Mesenchymal stem cell (in vitro differentiated cells and primary cell): ENCODE measurements around the gene ENPP1.
A peak's percentile ranks its signal among the peaks of the same experiment; 100 is the strongest.

Experiments
- DNase-seq: peaks from one replicate; pipeline ENCODE4 v3.0.0-alpha.2; 2013
- H2AFZ ChIP-seq: one replicate; pipeline ENCODE4 v1.6.1; 2013; ENCODE audit warnings: low read depth, mild to moderate bottlenecking, control low read depth, inconsistent platforms, low read length, moderate library complexity
- H2AK5ac ChIP-seq: 2 replicates; pipeline ENCODE4 v1.6.1; 2013; ENCODE audit warnings: low read length, moderate library complexity, mild to moderate bottlenecking, inconsistent platforms; ENCODE audit not compliant: severe bottlenecking
- H2BK120ac ChIP-seq: one replicate; pipeline ENCODE4 v1.6.1; 2013; ENCODE audit warnings: low read depth, mild to moderate bottlenecking, inconsistent platforms, low read length, moderate library complexity
- H2BK12ac ChIP-seq, 2 experiments: one replicate each; pipeline ENCODE4 v1.6.1; 2013; ENCODE audit warnings: inconsistent platforms in 2 of 2, low read length in 2 of 2, mild to moderate bottlenecking in 2 of 2, moderate library complexity in 2 of 2, control low read depth in 1 of 2
- H2BK15ac ChIP-seq: one replicate; pipeline ENCODE4 v1.6.1; 2013; ENCODE audit warnings: mild to moderate bottlenecking, low read depth, inconsistent platforms; ENCODE audit not compliant: poor library complexity, severe bottlenecking
- H2BK5ac ChIP-seq: 2 replicates; pipeline ENCODE4 v1.6.1; 2013; ENCODE audit warnings: low read depth, mild to moderate bottlenecking, low read length, control low read depth, inconsistent platforms; ENCODE audit not compliant: poor library complexity, severe bottlenecking
- H3K14ac ChIP-seq, 2 experiments: one replicate each; pipeline ENCODE4 v1.6.1; 2013; ENCODE audit warnings: inconsistent platforms in 2 of 2, low read length in 2 of 2, control low read depth in 1 of 2, mild to moderate bottlenecking in 1 of 2, moderate library complexity in 1 of 2
- H3K18ac ChIP-seq, 2 experiments: one replicate each; pipeline ENCODE4 v1.6.1; 2013; ENCODE audit warnings: inconsistent platforms in 2 of 2, low read length in 2 of 2, control low read depth in 1 of 2, low read depth in 1 of 2, mild to moderate bottlenecking in 1 of 2
- H3K23ac ChIP-seq, 2 experiments: one replicate each; pipeline ENCODE4 v1.6.1; 2013; ENCODE audit warnings: inconsistent platforms in 2 of 2, low read length in 2 of 2, mild to moderate bottlenecking in 2 of 2, moderate library complexity in 2 of 2, control low read depth in 1 of 2
- H3K27ac ChIP-seq: 2 replicates; pipeline ENCODE4 v1.5.1; 2013; ENCODE audit warnings: mild to moderate bottlenecking, moderate library complexity, low read length, control low read depth, inconsistent platforms; ENCODE audit not compliant: poor library complexity, severe bottlenecking
- H3K27me3 ChIP-seq, 2 experiments: 2 replicates each; pipeline versions ENCODE4 v1.6.1 to v1.7.0; 2013; ENCODE audit warnings: low read length in 2 of 2, mild to moderate bottlenecking in 2 of 2, moderate library complexity in 2 of 2, control low read depth in 1 of 2, inconsistent platforms in 1 of 2; ENCODE audit not compliant: control insufficient read depth in 1 of 2, insufficient read depth in 1 of 2
- H3K36me3 ChIP-seq, 2 experiments: 2 replicates each; pipeline versions ENCODE4 v1.6.1 to v1.7.0; 2013; ENCODE audit warnings: low read length in 2 of 2, control low read depth in 1 of 2, inconsistent platforms in 1 of 2, low read depth in 1 of 2, mild to moderate bottlenecking in 1 of 2; ENCODE audit not compliant: insufficient read depth in 2 of 2, control insufficient read depth in 1 of 2
- H3K4ac ChIP-seq, 2 experiments: one replicate each; pipeline ENCODE4 v1.6.1; 2013; ENCODE audit warnings: inconsistent platforms in 2 of 2, low read length in 2 of 2, mild to moderate bottlenecking in 2 of 2, moderate library complexity in 2 of 2, control low read depth in 1 of 2, low read depth in 1 of 2
- H3K4me1 ChIP-seq: 2 replicates; pipeline ENCODE4 v1.6.1; 2013; ENCODE audit warnings: low read depth, low read length, control low read depth; ENCODE audit not compliant: control insufficient read depth, insufficient read depth
- H3K4me2 ChIP-seq: 2 replicates; pipeline ENCODE4 v1.6.1; 2013; ENCODE audit warnings: low read length, mild to moderate bottlenecking, inconsistent platforms; ENCODE audit not compliant: poor library complexity, severe bottlenecking
- H3K4me3 ChIP-seq, 2 experiments: 2 replicates each; pipeline versions ENCODE4 v1.5.1 to v1.7.0; 2013; ENCODE audit warnings: low read length in 2 of 2, mild to moderate bottlenecking in 2 of 2, control low read depth in 1 of 2, low read depth in 1 of 2; ENCODE audit not compliant: insufficient read depth in 1 of 2
- H3K79me1 ChIP-seq: replicated peaks from 2 replicates; pipeline ENCODE4 v1.6.1; 2013; ENCODE audit warnings: mild to moderate bottlenecking, control low read depth, low read length, inconsistent platforms; ENCODE audit not compliant: poor library complexity, severe bottlenecking
- H3K9ac ChIP-seq: 2 replicates; pipeline ENCODE4 v1.7.0; 2013; ENCODE audit warnings: mild to moderate bottlenecking, low read length, moderate library complexity
- H3K9me3 ChIP-seq: 2 replicates; pipeline ENCODE4 v1.7.0; 2013; ENCODE audit warnings: mild to moderate bottlenecking, low read length; ENCODE audit not compliant: control insufficient read depth
- H4K8ac ChIP-seq: one replicate; pipeline ENCODE4 v1.6.1; 2013; ENCODE audit warnings: inconsistent platforms, mild to moderate bottlenecking, low read length, moderate library complexity
- H4K91ac ChIP-seq: one replicate; pipeline ENCODE4 v1.6.1; 2013; ENCODE audit warnings: mild to moderate bottlenecking, low read length, inconsistent platforms
- WGBS: methylation state at CpG from one replicate; pipeline ENCODE4 v1.1.7; 2013; ENCODE audit warnings: mixed read lengths; 5-methylcytosine and 5-hydroxymethylcytosine counted together

Gene ENPP1

DNA sequence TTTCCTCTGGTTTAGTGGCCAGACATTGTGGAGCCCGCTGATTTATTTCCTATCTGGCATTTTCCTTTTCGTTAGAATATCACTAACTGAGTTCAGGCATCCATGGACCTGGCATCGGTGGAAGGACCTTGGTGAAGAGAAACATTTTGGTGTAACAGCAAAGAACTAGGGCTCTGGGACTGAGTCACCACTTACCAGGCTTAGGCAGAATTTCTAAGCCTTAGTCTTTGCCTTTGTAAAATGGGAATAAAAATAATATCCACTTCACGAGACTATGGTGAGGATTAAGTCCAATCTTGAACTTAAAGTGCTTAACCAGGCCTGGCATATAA is 42.0 kb upstream of the ENPP1 start:
- Histone ChIP-seq H2AK5ac (peak overlapping the region; percentile 74), H3K4me3 (peak overlapping the region in 1 of 2 experiments; percentile 4), H3K27ac (no peak overlapping the region), H3K23ac (no peak overlapping the region), H3K4me2 (no peak overlapping the region), H3K4me1 (no peaks in the 10 kb centered on the region), H4K91ac (no peak overlapping the region), H3K18ac (peak overlapping the region; percentile 48 to 67), H3K14ac (no peak overlapping the region), H3K36me3 (no peaks in the 10 kb centered on the region), H3K4ac (no peak overlapping the region), H2BK120ac (peak overlapping the region; percentile 64), H2BK12ac (no peak overlapping the region), H2AFZ (no peak overlapping the region), H3K27me3 (no peaks in the 10 kb centered on the region), H3K9ac (peak overlapping the region; percentile 15), H3K79me1 (no peaks in the 10 kb centered on the region), H2BK5ac (no peak overlapping the region), H3K9me3 (no peaks in the 10 kb centered on the region), H2BK15ac (peak overlapping the region; percentile 54), H4K8ac (no peak overlapping the region)
- DNase-seq, result no peak
- WGBS, result 100% methylated on average over 3 of the region's 4 CpGs

DNA sequence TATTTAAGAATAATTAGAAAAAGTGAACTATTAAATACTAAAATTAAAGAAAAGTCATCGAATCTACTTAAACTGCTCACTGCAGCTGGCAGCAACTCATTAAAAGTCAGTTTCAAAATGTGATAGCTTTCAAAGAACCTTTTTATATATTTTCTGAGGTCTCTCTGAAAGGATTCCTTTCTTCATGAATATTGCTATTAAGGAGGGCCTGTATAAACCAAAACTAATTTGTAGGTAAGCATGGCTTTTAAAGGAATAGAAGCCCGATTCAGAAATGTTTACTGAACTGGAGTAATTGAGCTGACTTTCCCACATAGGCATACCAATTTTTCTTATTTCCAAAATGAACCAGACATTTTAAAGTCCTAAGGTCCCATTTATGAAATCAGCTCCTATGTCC is 41.2 kb upstream of the ENPP1 start:
- H2BK15ac ChIP-seq, result no peak overlapping the region
- no peak overlapping the region for H2BK5ac ChIP-seq
- H3K9ac ChIP-seq, result no peak overlapping the region
- DNase-seq, result no peak
- H2AK5ac ChIP-seq, result no peak overlapping the region
- 100% methylated on average over 1 of the region's 2 CpGs for WGBS
- H3K14ac ChIP-seq, result no peak overlapping the region
- H2BK12ac ChIP-seq, result no peak overlapping the region
- H3K79me1 ChIP-seq, result no peaks in the 10 kb centered on the region
- H3K18ac ChIP-seq, result no peak overlapping the region
- H3K27ac ChIP-seq, result no peak overlapping the region
- no peak overlapping the region for H2AFZ ChIP-seq
- no peak overlapping the region for H3K4me3 ChIP-seq
- no peaks in the 10 kb centered on the region for H3K36me3 ChIP-seq
- no peaks in the 10 kb centered on the region for H3K27me3 ChIP-seq
- no peak overlapping the region for H4K91ac ChIP-seq
- H3K23ac ChIP-seq, result no peak overlapping the region
- no peak overlapping the region for H3K4me2 ChIP-seq
- H2BK120ac ChIP-seq, result no peak overlapping the region
- H4K8ac ChIP-seq, result no peak overlapping the region
- no peak overlapping the region for H3K4ac ChIP-seq
- no peaks in the 10 kb centered on the region for H3K9me3 ChIP-seq
- no peaks in the 10 kb centered on the region for H3K4me1 ChIP-seq

DNA sequence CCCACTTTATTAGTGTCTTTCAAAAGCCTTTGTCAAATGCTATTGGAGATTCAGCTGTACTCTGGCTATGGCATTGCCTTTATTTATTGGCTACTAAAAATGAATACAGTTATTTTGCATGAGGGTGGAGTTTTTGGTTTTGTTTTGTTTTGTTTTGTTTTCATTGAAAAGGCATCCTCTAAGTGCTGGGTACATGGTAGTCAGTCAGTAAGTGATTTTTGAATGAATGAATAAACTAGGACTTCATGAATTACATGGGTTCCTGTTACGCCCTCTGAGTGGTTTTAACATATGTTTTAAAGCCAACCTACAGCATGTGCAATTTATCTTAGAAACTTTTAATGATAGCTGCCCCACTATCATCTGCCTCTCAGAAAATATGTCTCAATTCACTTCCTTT is 38.9 kb upstream of the ENPP1 start:
- Histone ChIP-seq H2AK5ac (no peak overlapping the region), H3K4me1 (no peaks in the 10 kb centered on the region), H2BK12ac (no peak overlapping the region), H3K9me3 (no peaks in the 10 kb centered on the region), H3K14ac (no peak overlapping the region), H2BK120ac (no peak overlapping the region), H3K27ac (no peak overlapping the region), H3K23ac (no peak overlapping the region), H2AFZ (no peak overlapping the region), H3K9ac (no peak overlapping the region), H4K8ac (no peak overlapping the region), H3K4me2 (no peak overlapping the region), H3K4ac (no peak overlapping the region), H3K36me3 (no peaks in the 10 kb centered on the region), H2BK15ac (no peak overlapping the region), H3K4me3 (no peak overlapping the region), H4K91ac (no peak overlapping the region), H2BK5ac (no peak overlapping the region), H3K18ac (no peak overlapping the region), H3K27me3 (no peaks in the 10 kb centered on the region), H3K79me1 (no peaks in the 10 kb centered on the region)
- no peak for DNase-seq
- WGBS, result 100% methylated on average over 1 of the region's 1 CpG

DNA sequence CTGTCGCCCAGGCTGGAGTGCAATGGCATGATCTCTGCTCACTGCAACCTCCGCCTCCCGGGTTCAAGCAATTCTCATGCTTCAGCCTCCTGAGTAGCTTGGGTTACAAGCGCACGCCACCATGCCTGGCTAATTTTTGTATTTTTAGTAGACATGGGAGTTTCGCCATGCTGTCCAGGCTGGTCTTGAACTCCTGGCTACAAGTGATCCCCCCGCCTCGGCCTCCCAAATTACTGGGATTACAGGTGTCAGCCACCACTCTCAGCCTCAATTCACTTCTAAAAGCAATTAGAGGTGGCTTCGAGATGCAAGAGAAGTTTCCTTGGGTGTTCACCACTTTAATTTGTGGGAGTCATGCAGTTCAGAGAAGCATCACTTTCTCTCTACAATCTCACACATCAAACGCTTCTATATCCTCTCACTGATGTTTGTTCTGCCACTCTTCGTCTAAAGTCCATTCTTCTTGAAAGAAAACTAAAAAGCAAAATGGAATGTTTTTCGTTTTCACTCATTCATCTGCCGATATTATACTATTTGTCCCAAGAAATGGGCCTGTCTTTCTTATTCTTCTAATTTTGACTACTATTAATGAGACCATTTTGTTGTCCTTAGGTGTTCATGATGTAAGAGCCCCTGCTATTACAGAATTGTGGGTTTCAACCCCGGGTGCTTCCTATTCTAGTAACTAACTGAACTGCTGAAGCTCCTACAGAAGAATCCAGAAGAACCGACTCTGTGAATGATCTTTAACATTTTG is 38.3 kb upstream of the ENPP1 start:
- no peaks in the 10 kb centered on the region for H3K9me3 ChIP-seq
- H2BK12ac ChIP-seq, result no peak overlapping the region
- H3K4me1 ChIP-seq, result no peaks in the 10 kb centered on the region
- no peaks in the 10 kb centered on the region for H3K27me3 ChIP-seq
- H3K79me1 ChIP-seq, result no peaks in the 10 kb centered on the region
- no peak for DNase-seq
- no peak overlapping the region for H2BK15ac ChIP-seq
- no peak overlapping the region for H3K23ac ChIP-seq
- no peak overlapping the region for H3K4me2 ChIP-seq
- H3K4me3 ChIP-seq, result no peak overlapping the region
- H3K18ac ChIP-seq, result no peak overlapping the region
- H2BK5ac ChIP-seq, result no peak overlapping the region
- no peak overlapping the region for H3K14ac ChIP-seq
- H2BK120ac ChIP-seq, result no peak overlapping the region
- H4K91ac ChIP-seq, result no peak overlapping the region
- no peak overlapping the region for H4K8ac ChIP-seq
- no peaks in the 10 kb centered on the region for H3K36me3 ChIP-seq
- H2AFZ ChIP-seq, result no peak overlapping the region
- no peak overlapping the region for H3K4ac ChIP-seq
- no peak overlapping the region for H3K27ac ChIP-seq
- H3K9ac ChIP-seq, result no peak overlapping the region
- H2AK5ac ChIP-seq, result no peak overlapping the region
- WGBS, result 92% methylated on average over 13 of the region's 15 CpGs
